ENCODE measurements around the gene KCNQ1.

KCNQ1 gene

GRCh38 chr11:2445746-2446551, 1.1 kb downstream of the KCNQ1 start:
- DNase-seq, result no peak

GRCh38 chr11:2446590-2447252, 1.9 kb downstream of the KCNQ1 start:
- DNase-seq, result peak; percentile 37

DNA sequence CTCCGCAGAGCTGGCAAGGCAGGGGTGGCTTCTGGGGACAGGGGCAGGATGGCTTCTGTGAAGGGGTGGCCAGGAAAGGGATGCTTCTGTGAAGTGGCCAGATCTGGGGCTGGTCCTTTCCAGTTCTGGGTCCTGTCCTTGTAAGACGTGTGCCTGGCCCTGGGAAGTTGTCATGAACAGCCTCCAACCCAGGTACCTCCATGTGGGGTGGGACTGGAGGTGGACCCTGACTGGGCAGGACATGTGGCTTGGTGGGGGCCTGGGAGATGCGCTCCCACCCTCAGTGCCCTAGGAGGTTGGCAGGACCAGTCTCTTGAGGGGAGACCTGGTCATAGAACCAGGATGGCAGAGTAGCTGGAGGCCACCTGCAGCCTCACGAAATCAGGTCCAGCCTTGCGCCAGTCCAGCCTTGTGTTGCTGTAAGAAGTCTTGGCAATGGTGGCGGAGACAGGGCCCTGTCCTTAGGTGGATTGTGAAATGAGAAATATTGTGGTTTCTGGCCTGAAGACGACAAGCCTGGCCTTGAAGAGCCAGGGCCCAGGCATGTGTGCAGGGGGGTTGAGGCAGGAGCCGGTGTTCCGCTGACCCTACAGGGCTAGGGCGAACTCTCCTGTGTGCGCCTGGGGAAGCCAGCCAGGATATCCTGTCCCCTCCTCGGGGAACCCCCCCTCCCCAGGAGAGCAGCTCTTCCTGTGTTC, 2.6 kb downstream of the KCNQ1 start:
- DNase-seq, result no peak

- no peak for DNase-seq
These were observed 3.3 kb downstream of the KCNQ1 start for GRCh38 chr11:2447951-2448650.

DNA sequence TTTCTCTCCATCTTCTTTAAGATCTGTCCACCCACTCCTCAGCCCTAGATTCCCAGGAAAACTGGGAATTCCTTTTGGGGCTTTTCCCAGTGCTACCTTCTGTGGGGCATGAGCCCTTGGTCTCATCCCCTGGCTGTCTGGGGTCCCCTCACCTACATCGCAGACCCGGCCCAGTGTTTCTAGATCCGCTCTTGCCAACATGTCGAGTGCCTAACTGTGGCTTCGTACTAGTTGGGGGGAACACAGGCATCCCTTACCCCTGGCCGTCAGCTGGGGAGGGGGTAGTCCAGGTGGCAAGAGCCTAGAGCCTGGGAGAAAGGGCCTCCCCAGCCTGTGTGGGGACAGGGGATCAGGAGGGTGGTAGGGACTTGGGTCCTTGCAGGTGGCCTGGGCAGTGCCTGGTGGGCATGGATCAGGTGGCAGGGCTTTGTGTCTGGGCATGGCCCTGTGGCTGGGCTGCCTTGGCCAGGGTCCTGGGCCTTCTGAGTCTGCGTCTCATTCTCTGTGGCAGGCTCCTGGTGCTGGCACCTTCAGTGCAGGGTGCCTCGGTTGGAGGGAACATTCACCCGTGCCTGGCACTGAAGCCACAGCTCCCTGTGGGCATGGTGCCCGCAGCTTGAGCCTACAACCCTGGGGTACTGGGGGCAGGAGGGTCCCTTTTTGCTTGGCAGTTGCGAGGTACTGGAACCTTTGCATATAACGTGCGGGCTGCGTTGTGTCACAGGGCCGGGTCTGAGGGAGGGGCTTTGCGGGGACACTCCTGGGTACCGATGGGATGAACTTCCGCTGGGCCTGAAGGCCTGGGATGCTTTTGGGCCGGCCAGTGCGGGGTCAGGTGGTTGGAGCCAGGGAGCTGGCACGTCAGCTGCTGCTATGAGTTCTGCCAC, 4.1 kb downstream of the KCNQ1 start:
- DNase-seq, result no peak

DNA sequence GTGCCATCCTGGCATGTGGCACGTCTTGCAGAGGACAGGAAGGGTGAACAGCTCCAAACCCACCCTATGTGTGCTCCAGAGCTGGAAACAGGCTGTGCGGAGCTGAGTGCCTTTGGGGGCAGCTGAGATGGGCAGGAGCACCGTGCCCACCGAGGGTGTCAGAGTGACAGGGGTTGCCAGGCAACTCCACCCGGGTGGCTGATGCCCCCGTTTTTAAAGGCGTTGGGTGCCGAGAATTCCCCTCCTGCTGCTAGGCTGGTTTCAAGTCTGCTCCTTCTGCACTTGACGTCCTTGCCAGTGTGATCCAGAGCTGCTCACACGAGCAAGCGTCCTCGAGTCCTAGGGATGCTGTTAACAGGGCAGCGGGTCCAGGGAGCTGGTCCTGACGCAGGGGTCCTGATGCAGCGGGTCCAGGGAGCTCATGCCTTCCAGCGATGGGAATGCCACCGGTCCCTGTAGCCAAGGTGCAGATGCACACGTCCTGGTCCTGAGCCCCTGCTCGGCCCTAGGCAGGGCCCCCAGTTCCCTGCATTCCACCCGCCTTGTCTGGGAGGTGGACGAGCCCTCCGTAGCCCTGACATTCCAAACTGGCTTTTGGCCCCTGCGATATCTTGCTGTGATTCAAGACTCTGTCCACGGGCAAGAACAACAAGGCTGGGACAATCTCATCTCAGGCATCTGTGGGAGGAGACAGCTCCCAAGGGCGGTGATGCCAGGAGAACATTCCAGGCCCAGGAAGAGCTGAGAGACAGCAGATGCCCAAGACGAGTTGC, 4.9 kb downstream of the KCNQ1 start:
- DNase-seq, result no peak

DNA sequence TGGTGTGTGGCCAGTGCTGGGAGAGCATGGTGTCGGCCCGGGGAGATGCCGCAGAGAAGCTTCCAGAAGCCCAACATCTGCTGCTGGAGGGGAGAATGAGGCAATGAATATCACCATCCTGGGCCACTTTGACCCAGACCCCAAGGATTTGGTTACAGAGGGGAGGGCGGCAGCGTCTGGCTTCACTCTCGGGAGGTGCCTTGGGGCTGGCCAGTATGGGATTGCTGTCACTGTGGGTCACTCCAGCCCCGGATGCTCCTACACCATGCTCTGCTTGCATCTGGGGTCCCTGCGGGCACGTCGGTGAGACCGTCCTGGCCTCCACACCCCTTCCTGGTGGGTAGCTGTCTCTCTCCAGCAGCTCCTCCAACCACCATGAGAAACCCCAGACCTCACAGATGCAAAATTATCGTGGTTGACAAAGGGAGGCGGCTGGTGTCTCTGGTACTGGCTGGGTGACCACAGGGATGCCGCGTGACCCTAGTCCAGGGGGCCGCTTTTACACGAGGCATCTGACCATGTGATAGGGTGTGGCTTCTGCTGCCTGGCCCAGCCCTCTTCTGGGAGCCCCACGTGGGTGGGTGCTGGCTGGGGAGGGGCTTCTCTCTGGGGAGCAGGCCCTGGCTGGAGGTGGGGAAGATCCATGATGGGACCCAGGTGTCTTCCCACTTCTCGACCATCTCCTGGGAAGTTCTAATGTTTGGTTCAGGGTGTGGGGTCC, 5.7 kb downstream of the KCNQ1 start:
- DNase-seq, result no peak

GRCh38 chr11:2451336-2451735, 6.5 kb downstream of the KCNQ1 start:
- DNase-seq, result no peak

- DNase-seq, result no peak
These were observed 7.1 kb downstream of the KCNQ1 start for GRCh38 chr11:2451916-2452315.

GRCh38 chr11:2452321-2453012, 7.7 kb downstream of the KCNQ1 start:
- no peak for DNase-seq

GRCh38 chr11:2453436-2453835, 8.6 kb downstream of the KCNQ1 start:
- no peak for DNase-seq

- no peak for DNase-seq
These were observed 13.5 kb downstream of the KCNQ1 start for GRCh38 chr11:2458321-2458720.

DNA sequence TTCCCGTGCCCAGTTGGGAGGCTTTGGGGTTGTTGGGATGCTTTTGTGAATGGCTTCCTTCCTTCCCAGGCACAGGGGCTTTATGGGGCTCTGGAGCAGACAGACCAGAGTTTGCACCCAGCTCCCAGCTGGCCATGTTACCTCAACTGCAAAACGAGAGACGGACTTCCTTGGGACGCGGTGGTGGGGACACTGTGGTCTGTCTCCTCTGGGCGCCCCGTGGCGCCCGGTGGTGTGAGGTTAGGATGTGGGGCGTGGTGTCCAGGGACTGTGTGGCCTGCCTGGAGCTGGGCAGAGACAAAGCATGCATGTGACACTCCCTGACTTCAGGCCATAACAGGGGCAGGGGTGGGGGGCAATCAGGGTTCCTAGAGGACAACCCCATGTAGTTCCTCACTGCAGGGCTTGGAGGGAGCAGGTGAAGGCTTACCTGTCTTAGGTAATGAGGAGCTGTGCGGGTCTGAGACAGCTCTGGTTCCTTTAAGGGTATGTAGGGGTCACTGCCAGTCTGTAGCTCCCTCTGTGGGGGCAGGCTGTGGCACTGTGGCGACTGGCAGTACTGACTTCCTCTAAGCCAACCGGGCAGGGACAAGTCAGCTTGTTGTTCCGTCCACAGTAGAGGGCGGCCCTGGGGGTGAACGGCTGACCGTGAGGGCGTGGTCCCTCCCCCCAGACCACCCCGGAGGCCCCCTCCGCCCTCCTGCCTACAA, 14.4 kb downstream of the KCNQ1 start:
- no peak for DNase-seq

DNA sequence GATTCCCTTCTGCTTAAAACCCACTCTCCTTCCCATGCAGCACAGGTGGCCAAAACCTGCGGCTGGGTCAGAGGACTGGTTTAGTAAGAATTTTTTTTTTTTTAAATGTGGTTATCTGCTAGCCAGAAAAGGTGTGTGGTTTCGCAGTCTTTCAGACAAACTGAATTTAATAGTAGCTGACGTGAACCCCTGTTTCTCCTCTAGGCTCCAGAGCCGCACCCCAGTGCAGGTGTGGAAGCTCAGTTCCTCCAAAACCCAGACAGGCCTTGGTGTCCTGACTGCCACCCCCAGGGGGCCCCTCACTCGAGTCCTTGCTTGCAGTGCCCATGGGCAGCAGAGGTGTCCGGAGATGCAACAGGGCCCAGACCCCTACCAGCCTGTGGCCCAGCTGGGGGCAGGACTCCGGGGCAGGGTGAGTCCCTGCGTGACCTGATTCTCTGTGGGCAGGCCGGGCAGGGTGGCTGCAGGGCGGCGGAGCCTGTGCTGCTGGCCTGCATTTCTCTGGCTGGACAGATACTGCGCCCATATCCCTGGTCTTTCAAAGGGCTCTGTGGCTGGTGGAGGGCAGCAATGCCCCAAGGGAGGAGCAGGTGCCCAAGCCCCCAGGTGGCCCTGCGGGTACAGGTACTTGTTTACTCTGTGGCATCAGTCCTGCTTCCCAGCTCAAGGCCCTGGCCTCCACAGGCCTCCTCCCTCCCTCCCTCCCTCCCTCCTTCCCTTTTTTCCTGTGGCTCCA, 15.2 kb downstream of the KCNQ1 start:
- no peak for DNase-seq

DNA sequence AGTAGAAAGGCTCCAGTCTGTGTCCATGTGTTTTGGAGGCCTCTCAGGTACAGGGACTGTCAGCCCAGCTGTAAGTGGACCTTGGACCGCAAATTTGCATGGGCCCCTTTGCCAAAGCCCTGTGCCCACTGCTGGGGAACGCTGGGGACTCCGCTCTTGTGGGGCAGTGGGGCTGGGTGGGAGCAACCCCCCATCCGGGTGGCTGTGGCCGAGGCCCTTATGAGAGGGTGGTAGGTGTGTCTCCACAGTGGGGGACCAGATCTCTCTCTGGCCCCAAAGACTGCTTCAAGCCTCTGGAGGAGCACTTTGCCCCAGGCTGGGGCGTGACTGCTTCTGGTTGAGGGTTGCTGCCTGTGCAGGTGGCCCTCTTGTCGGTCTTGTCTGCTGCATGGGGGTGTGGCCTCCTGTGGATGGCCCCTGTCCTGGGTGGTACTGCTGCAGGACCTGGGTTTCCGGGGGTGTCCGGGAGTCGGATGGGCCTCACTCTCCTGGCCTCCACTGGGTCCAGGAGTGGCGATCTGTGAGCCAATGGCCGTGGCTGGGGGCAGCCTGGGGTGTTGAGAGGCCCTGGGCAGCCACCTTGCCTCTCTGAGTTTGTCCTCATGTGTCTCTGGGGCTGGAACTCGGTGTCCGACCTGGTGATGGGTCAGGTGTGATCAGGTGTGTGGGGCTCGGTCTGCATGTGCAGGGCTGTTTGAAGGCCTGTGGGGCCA, 15.9 kb downstream of the KCNQ1 start:
- DNase-seq, result no peak

- no peak for DNase-seq
These were observed 16.6 kb downstream of the KCNQ1 start for GRCh38 chr11:2461253-2461955.

DNA sequence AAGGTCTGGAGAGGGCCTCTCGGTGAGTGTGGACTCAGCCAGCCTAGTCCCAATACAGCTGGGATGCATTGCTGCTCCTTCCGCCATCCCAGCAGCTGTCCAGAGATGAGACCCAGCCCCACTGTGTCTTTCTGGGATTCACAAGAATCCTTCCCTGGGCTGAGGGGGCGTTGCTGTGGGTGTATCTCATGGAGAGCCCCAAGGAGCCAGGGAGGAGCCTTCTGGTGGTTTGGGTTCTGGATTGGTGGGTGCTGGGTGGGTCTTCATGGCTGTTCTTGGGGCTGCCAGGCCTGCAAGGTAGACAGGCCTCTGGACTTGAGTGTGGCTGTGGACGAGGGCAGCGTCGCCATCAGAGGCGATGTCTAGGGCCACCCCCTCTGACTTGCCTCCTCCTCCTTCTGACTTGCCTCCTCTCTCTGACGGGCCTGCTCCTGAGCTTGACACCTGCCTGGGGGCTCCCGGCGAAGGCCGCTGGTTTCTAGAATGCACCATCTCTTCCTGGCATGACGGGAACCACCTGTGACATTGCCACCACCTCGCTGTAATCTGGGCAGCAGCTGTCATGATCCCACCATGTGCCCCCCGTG, 17.2 kb downstream of the KCNQ1 start:
- DNase-seq, result no peak

All from KG1 (cell line).